ENCODE measurements around the gene NCR1. TPM values are rescaled to one million over a fixed set of nuclear protein-coding genes. Genes with fewer than 3 reads are reported as not detected.
"Not testable (repeated sequence)": the region's sequence is repeated elsewhere in the genome, so short reads cannot be mapped to it uniquely, and the experiment has no call there.

The NCR1 gene
- polyA plus RNA-seq (2013) = 0.64 and 0.69 TPM in 2 replicates

GRCh38 chr19:54905803-54906511 is at the start of gene NCR1:
TSS of gene NCR1 (plus strand) at chr19:54906148. CDS start at chr19:54906188, 40 bp downstream.
- no peak within 1 kb of the TSS for H3K4me3 ChIP-seq (ENCODE audit: low read depth, low read length)
- H3K4me2 ChIP-seq (ENCODE audit: low read length) = no peak within 1 kb of the TSS
- H4K8ac ChIP-seq (ENCODE audit: low read depth, low read length) = peak within 1 kb of the TSS; percentile 11
- no peak within 1 kb of the TSS for H3K4ac ChIP-seq (ENCODE audit: low read depth, low read length)
- peaks cover 6% of the 10 kb centered on the region for H3K9me3 ChIP-seq (ENCODE audit: insufficient read depth, low read depth, low read length)
- peak; percentile 43 to 69 for DNase-seq
- H3K79me1 ChIP-seq (ENCODE audit: low read length) = peaks cover 10% of the 10 kb centered on the region
- peak within 1 kb of the TSS; percentile 3 for H2BK120ac ChIP-seq (ENCODE audit: insufficient read depth, low read length, poor library complexity)
- H3K36me3 ChIP-seq (ENCODE audit: control insufficient read depth in 1 of 2, insufficient read depth in 2 of 2, low read length in 2 of 2) = no peaks in the 10 kb centered on the region
- H4K12ac ChIP-seq (ENCODE audit: low read depth, low read length) = no peak within 1 kb of the TSS
- peak within 1 kb of the TSS; percentile 20 for H2BK12ac ChIP-seq (ENCODE audit: low read length)
- no CpG with 5 or more reads among the region's 22 CpGs for WGBS (ENCODE audit: extremely low coverage, insufficient coverage, insufficient read length)
- H3K9ac ChIP-seq (ENCODE audit: low read length) = peak within 1 kb of the TSS; percentile 31
- H2AFZ ChIP-seq (ENCODE audit: insufficient read depth, low read length, poor library complexity) = no peak within 1 kb of the TSS
- peak within 1 kb of the TSS; percentile 70 for H3K27ac ChIP-seq (ENCODE audit: low read depth, low read length)
- H2AK5ac ChIP-seq (ENCODE audit: low read length) = peak within 1 kb of the TSS; percentile 24
- H3K18ac ChIP-seq (ENCODE audit: low read length) = no peak within 1 kb of the TSS
- H2BK5ac ChIP-seq (ENCODE audit: low read depth, low read length, poor library complexity) = peak within 1 kb of the TSS; percentile 11
- peaks cover 10 to 12% of the 10 kb centered on the region in 2 experiments for H3K4me1 ChIP-seq (ENCODE audit: control insufficient read depth in 1 of 2, insufficient read depth in 2 of 2, low read length in 2 of 2)
- H3K14ac ChIP-seq (ENCODE audit: low read length) = peak within 1 kb of the TSS; percentile 23
- H3K27me3 ChIP-seq (ENCODE audit: insufficient read depth, low read length) = no peaks in the 10 kb centered on the region
- no peaks in the 10 kb centered on the region for H3K79me2 ChIP-seq (ENCODE audit: control insufficient read depth, insufficient read depth, low read length, poor library complexity)
- peak within 1 kb of the TSS; percentile 78 for H4K91ac ChIP-seq (ENCODE audit: low read depth, low read length)
- H3K23ac ChIP-seq (ENCODE audit: low read length) = no peak within 1 kb of the TSS

- H3K27me3 ChIP-seq (ENCODE audit: insufficient read depth, low read length); H3K14ac ChIP-seq (ENCODE audit: low read length); H3K18ac ChIP-seq (ENCODE audit: low read length); H2BK120ac ChIP-seq (ENCODE audit: insufficient read depth, low read length, poor library complexity); H2BK12ac ChIP-seq (ENCODE audit: low read length); H3K9ac ChIP-seq (ENCODE audit: low read length); H2AFZ ChIP-seq (ENCODE audit: insufficient read depth, low read length, poor library complexity); H4K12ac ChIP-seq (ENCODE audit: low read depth, low read length); H3K4me2 ChIP-seq (ENCODE audit: low read length); H3K4me3 ChIP-seq (ENCODE audit: low read depth, low read length); H3K27ac ChIP-seq (ENCODE audit: low read depth, low read length); H2BK5ac ChIP-seq (ENCODE audit: low read depth, low read length, poor library complexity); H3K4ac ChIP-seq (ENCODE audit: low read depth, low read length); DNase-seq; H4K8ac ChIP-seq (ENCODE audit: low read depth, low read length); H2AK5ac ChIP-seq (ENCODE audit: low read length); H3K79me1 ChIP-seq (ENCODE audit: low read length); H4K91ac ChIP-seq (ENCODE audit: low read depth, low read length); H3K4me1 ChIP-seq (ENCODE audit: control insufficient read depth in 1 of 2, insufficient read depth in 2 of 2, low read length in 2 of 2); H3K36me3 ChIP-seq (ENCODE audit: control insufficient read depth in 1 of 2, insufficient read depth in 2 of 2, low read length in 2 of 2); H3K23ac ChIP-seq (ENCODE audit: low read length); H3K79me2 ChIP-seq (ENCODE audit: control insufficient read depth, insufficient read depth, low read length, poor library complexity): not testable (repeated sequence)
- H3K9me3 ChIP-seq (ENCODE audit: insufficient read depth, low read depth, low read length) = peaks cover 18% of the 10 kb centered on the region
- no CpG with 5 or more reads among the region's 3 CpGs for WGBS (ENCODE audit: extremely low coverage, insufficient coverage, insufficient read length)
Observed at GRCh38 chr19:54858476-54858875, 47.5 kb upstream of the NCR1 start.

- H3K9me3 ChIP-seq (ENCODE audit: insufficient read depth, low read depth, low read length) = peaks cover 12% of the 10 kb centered on the region
- not testable (repeated sequence) for H3K4me2 ChIP-seq (ENCODE audit: low read length); H3K79me1 ChIP-seq (ENCODE audit: low read length); H3K36me3 ChIP-seq (ENCODE audit: control insufficient read depth in 1 of 2, insufficient read depth in 2 of 2, low read length in 2 of 2); H3K27me3 ChIP-seq (ENCODE audit: insufficient read depth, low read length); H3K18ac ChIP-seq (ENCODE audit: low read length); H3K79me2 ChIP-seq (ENCODE audit: control insufficient read depth, insufficient read depth, low read length, poor library complexity); H4K8ac ChIP-seq (ENCODE audit: low read depth, low read length); H3K4me1 ChIP-seq (ENCODE audit: control insufficient read depth in 1 of 2, insufficient read depth in 2 of 2, low read length in 2 of 2); H2BK120ac ChIP-seq (ENCODE audit: insufficient read depth, low read length, poor library complexity); H3K27ac ChIP-seq (ENCODE audit: low read depth, low read length); H4K12ac ChIP-seq (ENCODE audit: low read depth, low read length); H2BK5ac ChIP-seq (ENCODE audit: low read depth, low read length, poor library complexity); H2BK12ac ChIP-seq (ENCODE audit: low read length); H2AFZ ChIP-seq (ENCODE audit: insufficient read depth, low read length, poor library complexity); H3K4ac ChIP-seq (ENCODE audit: low read depth, low read length); H3K9ac ChIP-seq (ENCODE audit: low read length); H2AK5ac ChIP-seq (ENCODE audit: low read length); H3K23ac ChIP-seq (ENCODE audit: low read length); H3K4me3 ChIP-seq (ENCODE audit: low read depth, low read length); H3K14ac ChIP-seq (ENCODE audit: low read length); H4K91ac ChIP-seq (ENCODE audit: low read depth, low read length)
- DNase-seq = peak; percentile 4 to 10
- no CpG with 5 or more reads among the region's 7 CpGs for WGBS (ENCODE audit: extremely low coverage, insufficient coverage, insufficient read length)
Observed at GRCh38 chr19:54859421-54859820, 46.5 kb upstream of the NCR1 start.

GRCh38 chr19:54863459-54863858 is 42.5 kb upstream of the NCR1 start:
- H3K4me3 ChIP-seq (ENCODE audit: low read depth, low read length); H3K36me3 ChIP-seq (ENCODE audit: control insufficient read depth in 1 of 2, insufficient read depth in 2 of 2, low read length in 2 of 2); H3K4ac ChIP-seq (ENCODE audit: low read depth, low read length); H3K27ac ChIP-seq (ENCODE audit: low read depth, low read length); H3K27me3 ChIP-seq (ENCODE audit: insufficient read depth, low read length); H3K14ac ChIP-seq (ENCODE audit: low read length); H3K18ac ChIP-seq (ENCODE audit: low read length); H2AK5ac ChIP-seq (ENCODE audit: low read length); DNase-seq; H3K9ac ChIP-seq (ENCODE audit: low read length); H2BK5ac ChIP-seq (ENCODE audit: low read depth, low read length, poor library complexity); H2BK120ac ChIP-seq (ENCODE audit: insufficient read depth, low read length, poor library complexity); H4K12ac ChIP-seq (ENCODE audit: low read depth, low read length); H3K79me2 ChIP-seq (ENCODE audit: control insufficient read depth, insufficient read depth, low read length, poor library complexity); H4K8ac ChIP-seq (ENCODE audit: low read depth, low read length); H3K4me1 ChIP-seq (ENCODE audit: control insufficient read depth in 1 of 2, insufficient read depth in 2 of 2, low read length in 2 of 2); H2AFZ ChIP-seq (ENCODE audit: insufficient read depth, low read length, poor library complexity); H3K4me2 ChIP-seq (ENCODE audit: low read length); H4K91ac ChIP-seq (ENCODE audit: low read depth, low read length); H2BK12ac ChIP-seq (ENCODE audit: low read length); H3K79me1 ChIP-seq (ENCODE audit: low read length); H3K23ac ChIP-seq (ENCODE audit: low read length): not testable (repeated sequence)
- no CpG with 5 or more reads among the region's 3 CpGs for WGBS (ENCODE audit: extremely low coverage, insufficient coverage, insufficient read length)
- peaks cover 15% of the 10 kb centered on the region for H3K9me3 ChIP-seq (ENCODE audit: insufficient read depth, low read depth, low read length)
